Panc1 (cell line): ENCODE results near the gene ARFRP1. TPM values are rescaled to one million over a fixed set of nuclear protein-coding genes. Genes with fewer than 3 reads are reported as not detected.

Experiments used
- ATAC-seq: fragments of 200-7000 bp; cut with Tn5 transposase; 2 replicates; pipeline ENCODE4 v1.9.1; 2020; ENCODE audit warnings: mild to moderate bottlenecking, moderate library complexity
- BruUV-seq: library from RNA; stranded (reverse); fragments of 400-500 nt; replicated peaks from 2 replicates; lab custom pipeline; 2021; lab: Mats Ljungman, UMichigan
- CTCF ChIA-PET: fragments of 300-600 bp; sonication (Branson Sonifier 250); formaldehyde crosslinking; loops from one replicate; lab custom pipeline; 2022; ENCODE audit warnings: antibody characterized with exemption; lab: Charles Lee
- POLR2A ChIA-PET: fragments of 300-600 bp; sonication (Branson Sonifier 250); formaldehyde crosslinking; loops from one replicate; lab custom pipeline; 2022; ENCODE audit warnings: antibody characterized with exemption; lab: Charles Lee
- DNase-seq: peaks from one replicate; pipeline ENCODE4 v3.0.0-alpha.2; 2010; ENCODE audit warnings: low read depth, low spot score
- H3K27ac ChIP-seq: 2 replicates; pipeline ENCODE4 v1.5.1; 2011; ENCODE audit warnings: mild to moderate bottlenecking, low read length, inconsistent platforms
- H3K27me3 ChIP-seq: fragments of 200-500 bp; sonication (Bioruptor generic); 2 replicates; pipeline ENCODE4 v1.6.0; 2014; ENCODE audit warnings: low read length, inconsistent platforms; ENCODE audit not compliant: control insufficient read depth, insufficient read depth
- H3K36me3 ChIP-seq: fragments of 200-500 bp; sonication (Bioruptor generic); 2 replicates; pipeline ENCODE4 v1.5.1; 2014; ENCODE audit warnings: inconsistent platforms, mild to moderate bottlenecking, low read length, moderate library complexity; ENCODE audit not compliant: control insufficient read depth, insufficient read depth
- H3K4me1 ChIP-seq: 2 replicates; pipeline ENCODE4 v1.5.1; 2011; ENCODE audit warnings: inconsistent platforms, mild to moderate bottlenecking, low read length, moderate library complexity; ENCODE audit not compliant: control insufficient read depth, insufficient read depth
- H3K4me3 ChIP-seq, 2 experiments: 2 replicates each; pipeline ENCODE4 v1.5.1; 2011 to 2012; ENCODE audit warnings: low read depth in 2 of 2, low read length in 2 of 2, mild to moderate bottlenecking in 2 of 2, inconsistent platforms in 1 of 2, moderate library complexity in 1 of 2
- H3K9me3 ChIP-seq: fragments of 200-500 bp; sonication (Bioruptor generic); 2 replicates; pipeline ENCODE4 v1.5.1; 2014; ENCODE audit warnings: low read depth, mild to moderate bottlenecking, inconsistent platforms, low read length, moderate library complexity; ENCODE audit not compliant: control insufficient read depth, insufficient read depth
- POLR2AphosphoS5 ChIP-seq: IDR thresholded peaks from 2 replicates; pipeline ENCODE4 v1.6.1; 2012; ENCODE audit warnings: mild to moderate bottlenecking, low read depth, low read length, moderate library complexity
- REST ChIP-seq, 2 experiments: IDR thresholded peaks; 2 replicates each; pipeline ENCODE4 v1.6.1; 2011 to 2012; ENCODE audit warnings: low read depth in 2 of 2, control low read depth in 1 of 2, low read length in 1 of 2, mild to moderate bottlenecking in 1 of 2, moderate library complexity in 1 of 2; ENCODE audit not compliant: insufficient read depth in 1 of 2
- SIN3A ChIP-seq: IDR thresholded peaks from 2 replicates; pipeline ENCODE4 v1.6.1; 2012; ENCODE audit warnings: low read depth, mild to moderate bottlenecking, low read length, moderate library complexity, borderline replicate concordance; ENCODE audit not compliant: insufficient read depth
- TCF7L2 ChIP-seq: IDR thresholded peaks from 2 replicates; pipeline ENCODE4 v1.6.1; 2011; ENCODE audit warnings: mild to moderate bottlenecking, low read depth, low read length, inconsistent platforms
- in situ Hi-C: cut with HindIII; loops from 2 replicates; pipeline ENCODE4 v1.10.0; 2016; ENCODE audit warnings: low sequenced_read_pairs, low pct_unique_long_range_greater_than_20kb
- intact Hi-C: fragments of 100-400 bp; cut with micrococcal nuclease; formaldehyde crosslinking; loops from one replicate; pipeline ENCODE4 v1.10.0; 2022; ENCODE audit not compliant: unreplicated experiment
- total RNA-seq: library from RNA; stranded (reverse); gene quantifications from one replicate; pipeline ENCODE4 v1.2.1, GENCODE V29; 2021; ENCODE audit not compliant: unreplicated experiment
- TF ChIP-seq, protein P1 (sequence below): fragments of 450-650 bp; IDR thresholded peaks from 2 replicates; pipeline ENCODE4 v1.5.1; 2017; ENCODE audit warnings: mild to moderate bottlenecking

Gene ARFRP1
- total RNA-seq, 1 experiment from 2014 or later: 57.9 TPM

GRCh38 chr20:63736893-63737694 lies 29.3 kb upstream of the ARFRP1 start:
- Histone ChIP-seq H3K4me1 (peaks cover 42% of the 10 kb centered on the region), H3K27me3 (no peaks in the 10 kb centered on the region), H3K9me3 (no peaks in the 10 kb centered on the region), H3K36me3 (no peaks in the 10 kb centered on the region), H3K27ac (no peak overlapping the region), H3K4me3 (no peak overlapping the region)
- in situ Hi-C loops (no loop called here), intact Hi-C loops (no loop called here)
- TF ChIP-seq REST (IDR thresholded peaks at IDR 0.05; ENCODE audit: insufficient read depth in 1 of 2, low read depth in 2 of 2, low read length in 1 of 2) (no peak), SIN3A (no peak), TCF7L2 (no peak), POLR2AphosphoS5 (no peak; the same call in 1 of the 2 replicates)
- TF ChIP-seq, protein P1, sequence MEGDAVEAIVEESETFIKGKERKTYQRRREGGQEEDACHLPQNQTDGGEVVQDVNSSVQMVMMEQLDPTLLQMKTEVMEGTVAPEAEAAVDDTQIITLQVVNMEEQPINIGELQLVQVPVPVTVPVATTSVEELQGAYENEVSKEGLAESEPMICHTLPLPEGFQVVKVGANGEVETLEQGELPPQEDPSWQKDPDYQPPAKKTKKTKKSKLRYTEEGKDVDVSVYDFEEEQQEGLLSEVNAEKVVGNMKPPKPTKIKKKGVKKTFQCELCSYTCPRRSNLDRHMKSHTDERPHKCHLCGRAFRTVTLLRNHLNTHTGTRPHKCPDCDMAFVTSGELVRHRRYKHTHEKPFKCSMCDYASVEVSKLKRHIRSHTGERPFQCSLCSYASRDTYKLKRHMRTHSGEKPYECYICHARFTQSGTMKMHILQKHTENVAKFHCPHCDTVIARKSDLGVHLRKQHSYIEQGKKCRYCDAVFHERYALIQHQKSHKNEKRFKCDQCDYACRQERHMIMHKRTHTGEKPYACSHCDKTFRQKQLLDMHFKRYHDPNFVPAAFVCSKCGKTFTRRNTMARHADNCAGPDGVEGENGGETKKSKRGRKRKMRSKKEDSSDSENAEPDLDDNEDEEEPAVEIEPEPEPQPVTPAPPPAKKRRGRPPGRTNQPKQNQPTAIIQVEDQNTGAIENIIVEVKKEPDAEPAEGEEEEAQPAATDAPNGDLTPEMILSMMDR: no peak; the same call in 1 of the 2 replicates
- ChIA-PET CTCF (interaction anchor here (0.6 to 0.7 kb wide), 2 partner anchors 16 to 198 kb away, joined by 3 to 5 read pairs; no protein-coding TSS in a partner anchor), POLR2A (interaction anchor here (0.7 kb wide), 1 partner anchor 51 kb away, joined by 3 read pairs; no protein-coding TSS in a partner anchor)
- DNase-seq (no peak), ATAC-seq (no peak)
- BruUV-seq: no TSS peak

- Histone ChIP-seq H3K27me3 (no peaks in the 10 kb centered on the region), H3K4me1 (peaks cover 34% of the 10 kb centered on the region), H3K27ac (no peak within 1 kb of the TSS), H3K36me3 (no peaks in the 10 kb centered on the region), H3K4me3 (no peak within 1 kb of the TSS), H3K9me3 (no peaks in the 10 kb centered on the region)
- intact Hi-C loops (no loop called here), in situ Hi-C loops (no loop called here)
- POLR2A ChIA-PET: no interaction called here
- no TSS peak for BruUV-seq
- no peak for ATAC-seq
- TF ChIP-seq, protein P1: no peak
- no peak for TF ChIP-seq SIN3A
- TF ChIP-seq REST (IDR thresholded peaks at IDR 0.05; ENCODE audit: insufficient read depth in 1 of 2, low read depth in 2 of 2, low read length in 1 of 2): no peak
- no peak for TF ChIP-seq TCF7L2
- no peak for TF ChIP-seq POLR2AphosphoS5
- DNase-seq: no peak
- CTCF ChIA-PET: interaction anchor here (0.6 to 0.7 kb wide), 2 partner anchors 15 to 197 kb away, joined by 3 to 5 read pairs; no protein-coding TSS in a partner anchor
Measured at GRCh38 chr20:63735859-63736718, 28.3 kb upstream of the ARFRP1 start, which contains the start of gene LIME1. Gene LIME1, plus strand, starts transcription at chr20:63736664. Its CDS starts 886 bp downstream, at chr20:63737550.
